GM23338 (cell line): ENCODE data around the gene KLHDC8A.

ENCODE experiments used
- EZH2phosphoT487 ChIP-seq: fragments of 200-600 bp; sonication (generic); IDR thresholded peaks from one replicate; pipeline ENCODE4 v1.8.1; 2018; ENCODE audit warnings: antibody characterized with exemption; ENCODE audit not compliant: unreplicated experiment
- JUNB ChIP-seq: IDR thresholded peaks from one replicate; pipeline ENCODE4 v1.6.1; 2016; ENCODE audit warnings: antibody characterized with exemption; ENCODE audit not compliant: unreplicated experiment
- POLR2AphosphoS5 ChIP-seq: IDR thresholded peaks from 2 replicates; pipeline ENCODE4 v1.6.1; 2016; ENCODE audit warnings: antibody characterized with exemption, low read depth

DNA sequence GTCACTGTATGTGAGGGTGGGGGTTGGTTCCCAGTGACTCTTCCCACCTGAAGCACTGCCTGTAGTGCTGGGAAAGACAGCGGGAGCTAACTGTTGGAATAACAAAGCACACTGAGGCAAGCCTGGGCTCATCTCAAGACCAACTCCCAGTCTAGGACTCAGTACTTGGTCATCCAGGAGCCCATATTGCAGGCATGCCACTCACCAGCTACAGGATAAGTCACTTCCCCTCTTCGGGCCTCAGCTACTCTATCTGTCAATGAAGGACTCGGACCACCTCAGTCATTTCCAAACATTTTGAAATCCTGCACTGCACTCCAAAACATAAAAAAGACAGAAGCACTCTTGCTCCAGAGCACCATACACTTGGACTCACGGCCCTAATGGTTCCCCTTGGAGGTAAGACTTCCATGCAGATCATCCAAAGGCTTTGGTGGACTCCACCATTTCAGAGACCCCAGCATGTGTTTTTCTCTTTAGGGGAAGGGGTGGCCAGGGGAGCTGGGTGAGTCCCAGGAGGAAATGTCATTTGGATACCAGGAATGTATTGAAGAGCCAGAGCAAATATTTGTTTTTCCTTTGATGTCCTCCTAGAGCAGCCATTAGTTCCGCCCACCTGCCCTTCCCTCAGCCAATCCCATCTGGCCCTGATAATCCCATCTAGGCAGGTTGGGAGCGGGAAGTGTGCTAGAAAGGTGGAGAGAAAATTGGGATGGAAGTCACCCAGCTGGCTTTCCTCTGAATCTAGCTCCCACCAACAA is 38.3 kb downstream of the KLHDC8A start:
- no peak for TF ChIP-seq POLR2AphosphoS5
- no peak for TF ChIP-seq EZH2phosphoT487
- TF ChIP-seq JUNB: no peak
